ENCODE results near the gene TDRD12. TPM values are rescaled to one million over a fixed set of nuclear protein-coding genes. Genes with fewer than 3 reads are reported as not detected.
A peak's percentile ranks its signal among the peaks of the same experiment; 100 is the strongest.

TDRD12 gene
- total RNA-seq, 3 donors from 2014 or later, result 0.05 to 0.74 (median 0.68) TPM

DNA sequence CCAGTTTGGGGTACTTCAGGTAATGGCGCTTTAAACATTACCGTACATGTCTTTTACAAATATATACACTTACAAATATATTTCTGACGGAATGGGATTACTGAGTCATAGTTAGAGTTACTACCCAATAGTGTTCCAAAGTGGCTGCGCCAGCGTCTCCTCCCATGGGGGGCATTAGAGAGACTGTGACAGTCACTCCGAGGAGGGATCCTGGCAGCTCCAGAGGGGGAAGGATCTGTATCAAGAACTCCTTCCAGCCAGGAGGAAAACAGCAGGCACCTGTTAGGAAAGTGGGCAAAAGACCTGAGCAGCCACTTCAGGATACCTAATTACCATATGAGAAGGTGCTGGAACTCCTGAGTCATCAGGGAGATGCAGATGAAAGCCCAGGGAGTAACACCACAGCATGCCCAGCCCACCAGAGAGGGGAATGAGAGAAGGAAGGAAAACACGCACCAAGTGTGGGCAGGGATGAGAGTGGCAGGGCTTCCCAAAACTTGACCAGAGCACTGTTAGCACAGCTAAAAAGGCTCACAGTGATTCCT is 97.1 kb downstream of the TDRD12 start:
- Mint-ChIP-seq H3K36me3 (ENCODE audit: insufficient read depth) (no peaks in the 10 kb centered on the region), H3K4me3 (no peak overlapping the region), H3K27me3 (ENCODE audit: low read depth) (peaks cover 4% of the 10 kb centered on the region), H3K9me3 (no peaks in the 10 kb centered on the region), H3K4me1 (ENCODE audit: low read depth) (peaks cover 8% of the 10 kb centered on the region)
- ATAC-seq (no peak), DNase-seq (no peak)

DNA sequence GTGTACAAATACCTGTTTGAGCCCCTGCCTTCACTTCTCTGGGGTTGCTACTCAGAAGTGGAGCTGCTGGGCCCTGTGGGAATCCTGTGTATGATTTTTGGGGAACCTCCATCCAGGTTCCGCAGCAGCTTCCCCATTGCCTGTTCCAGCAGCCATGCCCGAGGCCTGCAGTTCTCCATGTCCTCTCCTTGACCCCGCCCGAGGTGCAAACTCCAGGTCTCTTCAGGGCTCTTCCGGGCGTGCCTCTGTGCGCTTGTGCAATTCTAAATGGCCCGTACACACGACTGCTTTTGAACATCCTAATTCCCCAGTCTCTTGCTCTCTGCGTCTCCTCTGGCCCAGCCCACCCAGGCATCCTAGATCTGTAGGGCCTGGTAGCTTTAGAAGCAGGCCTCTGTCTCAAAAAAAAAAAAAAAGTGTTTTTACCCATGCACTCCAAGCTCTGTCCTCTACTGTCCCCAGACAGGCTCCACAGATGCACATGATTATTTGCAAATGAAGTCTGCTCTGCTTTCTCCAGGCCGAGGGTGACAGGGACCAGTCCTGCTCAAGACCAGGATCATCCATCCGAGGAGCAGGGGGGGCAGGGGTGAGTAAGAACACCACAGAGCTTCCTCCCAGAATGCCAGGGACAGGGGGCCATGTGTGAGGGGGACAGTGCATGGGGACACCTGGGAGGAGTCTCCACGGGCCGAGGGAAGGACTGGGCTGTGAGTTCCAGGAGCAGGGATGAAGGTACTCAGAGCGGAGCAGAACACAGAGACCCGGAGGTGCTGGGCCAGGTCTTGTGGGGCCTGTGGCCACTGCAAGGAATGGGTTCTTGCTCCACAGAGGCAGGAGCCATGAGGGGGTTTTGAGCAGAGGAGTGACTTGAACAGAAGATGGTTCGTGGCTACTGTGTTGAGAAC is 98.3 kb downstream of the TDRD12 start:
- DNase-seq, result no peak
- Mint-ChIP-seq H3K9me3 (no peaks in the 10 kb centered on the region), H3K4me1 (ENCODE audit: low read depth) (peaks cover 8% of the 10 kb centered on the region), H3K36me3 (ENCODE audit: insufficient read depth) (no peaks in the 10 kb centered on the region), H3K27me3 (ENCODE audit: low read depth) (peaks cover 4% of the 10 kb centered on the region), H3K4me3 (no peak overlapping the region)
- ATAC-seq, result no peak

- no peak for DNase-seq
- Mint-ChIP-seq H3K36me3 (ENCODE audit: insufficient read depth) (no peaks in the 10 kb centered on the region), H3K27me3 (ENCODE audit: low read depth) (peaks cover 4% of the 10 kb centered on the region), H3K4me3 (no peak overlapping the region), H3K4me1 (ENCODE audit: low read depth) (peaks cover 8% of the 10 kb centered on the region), H3K9me3 (no peaks in the 10 kb centered on the region)
- no peak for ATAC-seq
Observed at GRCh38 chr19:32818536-32818935, 99.0 kb downstream of the TDRD12 start.

- ATAC-seq (peak; percentile 53 to 59), DNase-seq (no peak)
- Mint-ChIP-seq H3K4me1 (ENCODE audit: low read depth) (peaks cover 5% of the 10 kb centered on the region), H3K9me3 (no peaks in the 10 kb centered on the region), H3K36me3 (ENCODE audit: insufficient read depth) (no peaks in the 10 kb centered on the region), H3K4me3 (no peak overlapping the region), H3K27me3 (ENCODE audit: low read depth) (peaks cover 4% of the 10 kb centered on the region)
Observed at GRCh38 chr19:32819419-32820400, 100.1 kb downstream of the TDRD12 start.

- Mint-ChIP-seq H3K36me3 (ENCODE audit: insufficient read depth) (no peaks in the 10 kb centered on the region), H3K27me3 (ENCODE audit: low read depth) (peaks cover 6% of the 10 kb centered on the region), H3K4me3 (no peak overlapping the region), H3K4me1 (ENCODE audit: low read depth) (peaks cover 3% of the 10 kb centered on the region), H3K9me3 (no peaks in the 10 kb centered on the region)
- DNase-seq (no peak), ATAC-seq (no peak)
Observed at GRCh38 chr19:32822916-32823746, 103.6 kb downstream of the TDRD12 start.

DNA sequence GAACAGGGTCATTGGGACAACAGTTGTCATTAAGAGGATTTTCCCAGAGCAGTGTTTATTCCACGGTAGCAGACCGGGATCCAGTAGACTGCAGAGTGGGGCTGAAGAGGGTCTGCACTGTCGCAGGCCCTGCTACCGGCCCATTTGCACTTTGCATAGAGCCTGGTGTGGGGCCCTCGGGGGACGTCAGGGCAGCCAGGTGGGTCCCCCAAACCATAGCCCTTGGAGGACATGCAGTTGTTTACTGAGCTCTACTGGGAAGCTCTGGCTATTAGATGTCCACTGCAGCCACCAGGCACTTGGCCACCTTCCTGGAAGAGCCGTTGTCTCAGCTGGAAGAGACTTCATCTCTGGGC is 104.2 kb downstream of the TDRD12 start:
- DNase-seq, result no peak
- no peak for ATAC-seq
- no peak overlapping the region for H3K4me3 Mint-ChIP-seq
- H3K4me1 Mint-ChIP-seq (ENCODE audit: low read depth), result peaks cover 3% of the 10 kb centered on the region
- H3K9me3 Mint-ChIP-seq, result no peaks in the 10 kb centered on the region
- peaks cover 5% of the 10 kb centered on the region for H3K27me3 Mint-ChIP-seq (ENCODE audit: low read depth)
- H3K36me3 Mint-ChIP-seq (ENCODE audit: insufficient read depth), result no peaks in the 10 kb centered on the region

DNA sequence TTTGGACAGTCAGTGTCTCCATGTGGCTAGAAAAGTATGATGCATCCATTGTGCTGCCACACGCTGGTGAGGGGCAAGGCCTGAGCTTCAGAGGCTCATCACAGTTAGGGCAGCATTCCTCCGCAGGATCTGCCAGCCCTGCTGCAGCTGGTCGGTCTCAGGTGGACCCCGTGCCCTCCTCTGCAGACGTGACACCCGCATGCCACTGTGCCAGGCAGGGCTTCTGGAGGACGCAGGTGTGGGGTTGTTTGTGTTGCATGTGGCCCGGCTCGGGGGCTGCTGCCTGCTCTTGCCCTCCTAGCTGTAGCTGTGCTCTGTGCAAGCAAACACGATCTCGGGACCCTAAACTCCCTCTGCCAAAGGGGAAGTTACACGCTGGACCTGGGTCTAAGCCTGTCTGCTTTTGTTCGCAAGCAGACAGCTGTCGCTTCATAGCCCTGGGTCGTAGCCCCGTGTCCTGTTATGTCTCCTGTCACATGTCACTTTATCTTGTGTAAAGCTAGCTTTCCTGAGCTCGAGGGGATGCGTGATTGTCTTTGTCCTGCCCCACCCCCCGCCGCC is 104.7 kb downstream of the TDRD12 start:
- Mint-ChIP-seq H3K4me1 (ENCODE audit: low read depth) (peaks cover 8% of the 10 kb centered on the region), H3K4me3 (no peak overlapping the region), H3K36me3 (ENCODE audit: insufficient read depth) (peaks cover 4% of the 10 kb centered on the region)

DNA sequence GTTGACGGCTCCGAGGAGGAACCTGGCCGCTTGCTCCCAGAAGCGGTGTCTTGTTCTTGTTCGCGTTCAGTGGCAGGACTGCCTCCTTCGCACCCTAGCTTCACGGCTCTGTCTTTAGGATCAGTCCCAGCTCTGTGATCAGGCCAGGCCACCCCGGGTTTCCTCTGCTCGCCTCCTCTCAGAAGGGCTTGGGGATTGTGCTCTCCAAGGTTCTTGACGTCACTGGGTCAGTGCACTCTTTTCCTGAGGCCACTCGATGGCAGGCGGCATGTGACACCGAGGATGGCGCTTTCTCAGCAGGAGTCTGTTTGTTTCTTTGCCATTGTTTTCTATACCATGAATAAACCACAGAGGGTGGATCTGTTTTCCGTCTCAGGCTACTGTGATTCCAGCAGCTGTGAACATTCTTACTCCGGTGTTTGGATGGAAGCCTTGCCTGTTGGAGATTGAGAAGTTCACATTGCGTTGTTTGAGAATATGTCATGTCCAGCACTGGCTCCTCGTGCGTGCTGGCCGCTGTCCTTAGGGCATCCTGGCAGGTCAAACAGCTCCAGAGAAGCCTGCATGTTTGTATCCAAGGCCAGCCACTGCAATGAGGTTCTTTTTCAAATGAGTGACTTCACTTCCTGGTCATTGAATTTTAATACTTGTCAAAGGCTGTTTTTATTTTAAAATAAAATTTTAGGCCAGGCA is 105.5 kb downstream of the TDRD12 start:
- Mint-ChIP-seq H3K36me3 (ENCODE audit: insufficient read depth) (peaks cover 4% of the 10 kb centered on the region), H3K9me3 (no peaks in the 10 kb centered on the region), H3K4me1 (ENCODE audit: low read depth) (peaks cover 8% of the 10 kb centered on the region), H3K27me3 (ENCODE audit: low read depth) (peaks cover 5% of the 10 kb centered on the region), H3K4me3 (no peak overlapping the region)
- DNase-seq (no peak), ATAC-seq (no peak)

More for the DNA sequence above, 104.7 kb downstream of the TDRD12 start:
- no peak for DNase-seq
- ATAC-seq, result no peak
- H3K27me3 Mint-ChIP-seq (ENCODE audit: low read depth), result peaks cover 5% of the 10 kb centered on the region
- no peaks in the 10 kb centered on the region for H3K9me3 Mint-ChIP-seq

DNA sequence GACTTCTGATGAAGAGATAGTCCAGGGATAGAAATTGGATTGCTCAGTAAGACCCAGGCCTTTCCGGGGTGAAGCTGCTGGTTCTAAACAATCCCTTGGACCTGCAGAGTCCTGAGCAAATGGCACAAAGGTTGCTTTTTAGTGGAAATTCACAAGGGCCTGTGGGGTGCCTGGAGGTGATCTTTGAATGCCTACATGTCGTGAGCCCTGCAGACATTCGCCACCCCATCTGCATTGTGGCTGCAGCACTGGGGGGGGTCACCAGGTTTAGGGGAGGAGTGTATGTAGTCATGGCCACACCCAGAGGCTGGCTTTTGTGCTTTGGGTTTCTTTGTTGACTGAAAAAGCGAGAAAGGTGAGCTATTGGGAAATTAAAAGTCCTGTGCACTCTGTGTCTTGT is 108.6 kb downstream of the TDRD12 start:
- H3K36me3 Mint-ChIP-seq (ENCODE audit: insufficient read depth), result peaks cover 4% of the 10 kb centered on the region
- no peak for ATAC-seq
- no peak overlapping the region for H3K4me3 Mint-ChIP-seq
- no peak for DNase-seq
- H3K27me3 Mint-ChIP-seq (ENCODE audit: low read depth), result peaks cover 5% of the 10 kb centered on the region
- peaks cover 8% of the 10 kb centered on the region for H3K4me1 Mint-ChIP-seq (ENCODE audit: low read depth)
- no peaks in the 10 kb centered on the region for H3K9me3 Mint-ChIP-seq

- Mint-ChIP-seq H3K9me3 (no peaks in the 10 kb centered on the region), H3K36me3 (ENCODE audit: insufficient read depth) (peaks cover 4% of the 10 kb centered on the region), H3K27me3 (ENCODE audit: low read depth) (peaks cover 5% of the 10 kb centered on the region), H3K4me1 (ENCODE audit: low read depth) (peaks cover 8% of the 10 kb centered on the region), H3K4me3 (peak overlapping the region; percentile 33)
- DNase-seq, result no peak
- no peak for ATAC-seq
Observed at GRCh38 chr19:32828643-32829344, 109.2 kb downstream of the TDRD12 start.

- H3K9me3 Mint-ChIP-seq, result no peaks in the 10 kb centered on the region
- DNase-seq (no peak), ATAC-seq (peak; percentile 62 to 75)
- H3K27me3 Mint-ChIP-seq (ENCODE audit: low read depth), result peaks cover 5% of the 10 kb centered on the region
- H3K4me3 Mint-ChIP-seq, result peak overlapping the region; percentile 33
- peaks cover 8% of the 10 kb centered on the region for H3K4me1 Mint-ChIP-seq (ENCODE audit: low read depth)
- H3K36me3 Mint-ChIP-seq (ENCODE audit: insufficient read depth), result peaks cover 4% of the 10 kb centered on the region
Observed at GRCh38 chr19:32829345-32829896, 109.9 kb downstream of the TDRD12 start.

- DNase-seq (no peak), ATAC-seq (no peak)
- Mint-ChIP-seq H3K4me3 (no peak overlapping the region), H3K4me1 (ENCODE audit: low read depth) (peaks cover 8% of the 10 kb centered on the region), H3K9me3 (no peaks in the 10 kb centered on the region), H3K27me3 (ENCODE audit: low read depth) (no peaks in the 10 kb centered on the region), H3K36me3 (ENCODE audit: insufficient read depth) (peaks cover 4% of the 10 kb centered on the region)
Observed at GRCh38 chr19:32830231-32831014, 110.9 kb downstream of the TDRD12 start.

Data from activated T-cell treated with anti-CD3 and anti-CD28 coated beads, Interleukin-2, amount 50 U/mL, for 4 hours (primary cell).